Right lung (tissue), 5 donors: ENCODE measurements around the gene HLF. TPM values are rescaled to one million over a fixed set of nuclear protein-coding genes. Genes with fewer than 3 reads are reported as not detected.

Experiments
- DNase-seq, 2 donors: peaks; one replicate each; pipeline ENCODE4 v3.0.0-alpha.2; 2013
- polyA plus RNA-seq, 5 donors: library from polyadenylated mRNA; unstranded; fragments of 120-200 nt; gene quantifications; one replicate each; pipeline versions ENCODE4 v1.2.1 to v1.2.3, GENCODE V29; 2013; ENCODE audit warnings: inconsistent platforms in 1 of 5, low replicate concordance in 1 of 5; ENCODE audit not compliant: insufficient read length in 5 of 5, insufficient read depth in 1 of 5

The HLF gene
- polyA plus RNA-seq, 5 donors, result 2.6 to 5.1 (median 4.0) TPM

DNA sequence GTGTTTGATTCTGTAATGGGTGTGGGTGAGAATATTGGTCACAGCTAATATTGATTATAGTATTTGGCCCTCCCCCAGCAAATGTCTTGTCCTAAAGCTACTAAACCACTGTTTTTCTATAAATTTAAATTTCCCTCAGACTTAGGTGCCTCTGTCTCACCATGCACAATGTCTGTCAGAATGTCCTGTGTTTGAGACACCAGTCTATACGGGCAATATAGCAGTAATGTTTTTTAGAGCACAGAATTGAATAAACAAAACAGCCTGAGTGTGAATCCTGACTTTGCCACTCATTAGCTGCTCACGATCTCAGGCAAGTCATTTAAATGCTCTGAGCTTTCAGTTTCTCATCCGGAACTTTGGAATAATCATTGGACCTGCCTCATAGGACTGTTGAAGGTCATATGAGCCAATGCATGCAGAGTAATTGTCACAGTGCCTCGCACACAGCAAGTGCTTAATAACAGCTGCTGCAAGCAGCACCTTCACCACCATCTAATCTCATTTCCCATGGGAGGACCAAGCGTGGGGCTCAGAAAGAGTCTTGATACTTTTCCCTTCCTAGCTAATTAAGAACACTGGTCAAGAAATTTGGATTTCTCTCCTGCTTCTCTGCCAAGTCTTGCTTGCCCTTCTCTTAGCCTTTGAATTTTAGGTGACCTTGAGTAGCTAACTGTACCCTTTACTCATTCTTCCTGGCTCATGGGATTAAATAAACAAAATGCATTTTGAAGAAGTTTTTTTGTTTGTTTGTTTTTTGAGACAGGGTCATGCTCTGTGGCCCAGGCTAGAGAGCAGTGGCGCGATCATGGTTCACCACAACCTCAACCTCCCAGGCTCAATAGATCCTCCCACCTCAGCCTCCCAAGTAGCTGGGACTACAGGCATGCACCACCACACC is 9.8 kb downstream of the HLF start:
- DNase-seq, result no peak

DNA sequence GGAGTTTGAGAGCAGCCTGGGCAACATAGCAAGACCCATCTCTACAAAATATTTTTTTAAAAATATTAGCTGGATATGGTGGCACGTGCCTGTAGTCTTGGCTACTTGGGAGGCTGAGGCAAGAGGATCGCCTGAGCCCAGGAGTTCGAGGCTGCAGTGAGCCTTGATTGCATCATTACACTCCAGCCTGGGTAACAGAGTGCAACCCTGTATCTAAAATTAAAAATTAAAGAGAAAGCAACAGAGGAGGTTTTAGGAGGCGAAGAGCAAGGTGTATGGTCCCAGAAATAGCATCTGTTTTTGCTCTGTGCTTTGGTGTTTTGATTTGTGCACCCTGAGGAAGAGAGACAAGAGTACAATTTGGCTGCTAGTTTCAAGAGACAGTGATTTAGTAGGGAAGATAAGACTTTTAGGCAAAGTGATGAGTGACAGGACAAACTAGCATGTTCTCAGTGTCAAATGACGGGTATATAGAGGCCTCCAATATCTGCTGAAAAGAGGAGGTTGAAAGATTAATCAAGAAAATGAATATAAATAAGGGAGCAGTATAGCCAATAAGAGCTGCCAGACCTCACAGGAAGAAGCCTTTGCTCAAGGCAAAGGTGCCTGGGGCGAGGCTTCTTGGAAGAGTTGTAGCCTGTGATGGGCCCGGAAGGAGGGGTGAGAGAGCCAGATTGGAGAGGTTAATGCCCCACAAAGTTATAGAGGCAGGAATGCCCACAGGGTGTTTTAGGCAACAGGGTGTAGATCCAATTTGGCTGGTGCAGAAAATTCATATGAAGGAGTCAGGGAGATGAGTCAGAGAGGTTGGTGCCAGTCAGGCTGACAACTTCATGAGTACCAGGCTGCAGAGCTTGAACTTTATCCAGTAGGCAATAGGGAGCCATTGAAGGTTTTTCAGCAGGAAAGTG is 11.4 kb downstream of the HLF start:
- no peak for DNase-seq

DNA sequence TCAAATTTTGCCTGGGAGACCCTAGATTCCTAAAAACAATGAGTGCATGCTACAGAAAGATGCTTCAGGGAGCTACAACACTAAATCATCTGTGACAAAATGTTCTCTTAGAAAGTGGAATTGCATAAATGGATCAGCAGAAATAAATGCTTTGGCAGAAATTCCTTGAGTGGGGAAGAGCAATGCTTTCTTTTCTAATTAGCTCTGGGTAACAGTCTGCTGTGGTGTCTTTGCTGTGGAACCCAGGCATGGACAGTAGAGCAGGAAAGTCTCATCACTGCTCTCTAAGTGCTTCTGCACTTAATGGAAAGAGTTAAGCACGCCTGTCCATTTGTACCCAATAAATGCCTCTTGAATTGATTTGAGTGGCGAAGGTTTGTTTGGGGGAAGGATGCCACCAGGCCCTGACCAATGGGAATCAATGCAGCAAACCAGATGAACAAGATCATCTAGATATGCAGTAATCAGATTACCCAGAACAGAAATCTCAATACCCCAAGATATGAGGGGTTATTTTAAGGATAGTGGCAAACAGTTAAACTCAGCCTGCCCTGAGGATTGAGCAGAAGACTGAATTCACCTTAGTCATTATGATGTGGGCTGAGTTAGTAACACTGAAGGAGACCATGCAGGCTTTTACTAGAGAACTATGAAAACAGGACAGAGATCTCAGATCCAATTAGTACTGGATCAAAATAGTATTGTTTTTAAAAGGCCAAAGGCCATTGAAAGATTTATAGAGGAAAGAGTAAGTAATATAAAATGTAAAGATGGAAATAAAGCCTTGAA is 13.6 kb downstream of the HLF start:
- no peak for DNase-seq

DNA sequence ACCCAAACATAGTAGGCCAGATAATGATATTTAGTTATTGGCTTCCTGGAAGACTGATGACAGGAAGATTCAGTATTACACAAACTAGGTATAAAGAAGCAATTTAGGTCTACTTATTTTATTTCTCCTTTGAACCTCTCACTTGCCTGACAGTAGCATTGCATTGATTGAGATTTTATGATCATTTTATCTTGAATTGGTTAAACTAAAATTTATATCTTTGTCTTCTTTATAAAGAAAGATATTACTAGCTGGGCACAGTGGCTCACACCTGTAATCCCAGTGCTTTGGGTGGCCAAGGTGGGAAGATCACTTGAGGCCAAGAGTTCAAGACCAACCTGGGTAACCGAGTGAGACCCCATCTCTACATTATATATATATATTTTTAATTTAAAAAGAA is 14.4 kb downstream of the HLF start:
- no peak for DNase-seq

DNA sequence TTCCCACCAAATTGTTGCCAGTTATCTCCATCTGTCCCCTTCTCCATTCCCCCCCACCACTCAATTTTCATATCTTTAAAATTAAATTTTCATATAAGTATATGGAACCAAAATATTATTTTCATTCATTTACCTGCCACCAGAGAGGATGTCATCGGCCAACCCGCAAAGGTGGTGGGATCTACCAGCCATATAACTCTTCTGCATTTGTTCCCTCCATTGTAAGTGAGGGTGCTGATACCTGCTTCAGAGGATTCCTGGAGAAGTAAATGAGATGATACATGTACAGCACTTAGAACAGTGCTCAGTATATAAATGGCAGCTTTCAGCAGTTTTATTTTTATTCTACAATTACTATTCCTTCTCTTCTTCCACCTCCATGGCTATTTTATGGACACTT is 15.0 kb downstream of the HLF start:
- no peak for DNase-seq

DNA sequence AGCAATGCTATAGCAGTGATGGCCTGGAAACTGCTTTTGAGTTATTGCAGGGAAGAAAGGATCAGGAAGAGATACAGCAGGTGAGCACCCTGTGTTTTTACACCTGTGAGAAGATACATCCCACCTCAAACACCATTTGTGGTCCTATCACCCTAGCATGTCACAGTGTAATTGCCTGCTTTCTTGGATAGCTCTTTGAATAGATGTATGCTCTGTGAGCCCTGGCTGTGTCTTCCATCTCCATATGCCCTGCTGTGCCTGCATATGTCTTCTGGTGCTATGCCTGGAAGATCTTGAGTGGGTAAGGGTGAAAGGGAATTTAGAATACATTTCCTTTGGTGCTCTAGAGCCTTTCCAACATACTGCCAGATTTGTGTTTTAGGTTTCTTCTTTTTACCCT is 15.5 kb downstream of the HLF start:
- no peak for DNase-seq

DNA sequence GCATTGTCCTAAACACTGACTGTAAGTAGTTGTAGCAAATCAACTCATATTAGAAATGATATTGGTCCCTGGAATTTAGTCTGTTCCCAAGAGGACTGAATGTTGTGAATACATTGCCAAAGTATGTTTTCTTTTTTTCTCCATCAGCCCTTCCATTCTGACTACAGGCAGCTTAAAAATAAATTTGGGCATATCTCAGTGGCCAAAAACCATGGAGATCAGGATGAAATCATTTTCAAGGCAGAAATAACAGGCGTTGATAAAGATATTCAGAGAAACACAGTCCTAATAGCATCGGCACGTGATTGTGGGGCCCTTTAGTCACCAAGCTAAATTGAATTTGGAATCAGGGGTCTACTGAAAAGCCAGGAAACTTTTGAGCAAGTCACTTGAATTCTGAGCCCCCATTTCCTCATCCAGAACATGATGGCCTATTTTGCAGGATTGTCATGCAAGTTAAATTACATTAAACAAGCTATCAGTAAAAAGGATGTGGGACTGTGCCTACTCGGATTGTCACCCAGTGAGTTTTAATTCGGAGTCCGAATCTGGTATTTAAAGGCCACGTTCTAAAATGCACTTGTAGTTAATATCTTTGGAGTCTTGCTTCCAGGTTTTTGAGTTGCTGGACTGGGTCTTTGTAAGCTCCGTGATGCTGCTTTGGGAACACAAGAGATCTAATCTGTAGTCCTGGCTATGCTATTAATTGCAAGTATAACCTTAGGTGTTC is 17.1 kb downstream of the HLF start:
- no peak for DNase-seq

DNA sequence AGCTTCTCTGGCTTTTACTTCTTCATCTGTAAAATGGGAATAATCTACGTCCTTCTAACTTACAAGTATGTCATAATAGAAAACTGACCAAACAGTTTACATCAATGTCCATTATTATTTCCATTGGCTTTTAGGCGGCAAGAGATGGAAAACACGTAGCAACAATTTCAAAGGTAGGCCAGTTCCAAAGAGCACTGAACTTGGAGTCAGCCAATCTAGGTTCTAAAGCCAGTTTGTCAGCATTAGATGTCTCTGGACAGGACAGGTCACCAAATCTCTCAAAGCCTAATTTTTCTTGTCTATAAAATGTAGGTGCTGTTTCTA is 17.6 kb downstream of the HLF start:
- no peak for DNase-seq

DNA sequence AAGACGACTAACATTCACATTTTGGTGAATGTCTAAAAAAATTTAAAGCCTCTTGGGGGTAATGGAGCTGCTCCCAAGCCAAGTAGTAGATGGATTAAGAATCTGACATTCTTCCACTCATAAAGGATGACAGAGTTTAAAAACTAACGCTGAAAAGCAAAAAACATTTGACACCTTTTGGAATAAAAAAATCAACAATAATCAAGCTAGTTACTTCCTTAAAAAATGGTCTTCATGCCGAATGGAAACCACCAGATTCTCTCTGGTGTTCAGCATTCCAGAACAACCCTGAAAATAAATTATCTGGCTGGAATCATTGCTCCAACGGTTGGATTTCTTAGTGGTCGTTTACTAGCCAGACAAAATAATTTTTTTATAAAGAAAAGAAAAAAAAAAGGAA is 18.0 kb downstream of the HLF start:
- DNase-seq, result no peak

DNA sequence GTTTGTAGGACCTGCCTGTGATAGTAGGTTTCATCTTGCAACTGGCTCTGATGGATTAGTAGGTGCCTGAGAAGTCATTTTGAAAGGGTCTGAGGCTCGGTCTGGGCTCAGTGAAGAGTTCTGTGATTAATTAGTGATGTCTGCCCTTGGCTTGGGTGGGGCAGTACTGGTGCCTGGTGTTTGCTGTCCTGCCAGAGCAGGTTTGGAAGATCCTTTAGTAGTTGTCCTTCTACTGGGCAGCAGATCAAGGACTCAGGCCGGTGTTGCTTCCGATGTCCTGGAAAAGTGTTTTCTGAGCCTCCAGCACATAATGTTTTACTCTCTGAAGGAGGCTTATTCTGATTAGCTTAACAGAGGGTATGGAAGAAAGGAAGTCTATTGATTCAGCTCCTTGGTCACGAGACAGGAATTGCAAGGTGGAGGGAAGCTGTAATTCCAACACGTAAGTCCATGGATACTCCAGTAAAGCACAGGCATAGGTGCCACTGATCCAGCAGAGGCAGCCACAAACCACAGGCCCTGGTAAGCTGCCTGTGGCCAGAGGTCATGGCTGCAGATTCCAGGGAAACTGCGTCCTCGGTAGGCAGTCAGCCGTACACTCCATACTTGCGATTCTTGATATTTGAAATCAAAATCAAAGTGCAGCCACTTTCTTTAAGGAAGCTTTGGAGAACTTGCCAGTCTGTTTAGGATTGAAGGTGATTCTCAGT is 18.7 kb downstream of the HLF start:
- DNase-seq, result no peak

DNA sequence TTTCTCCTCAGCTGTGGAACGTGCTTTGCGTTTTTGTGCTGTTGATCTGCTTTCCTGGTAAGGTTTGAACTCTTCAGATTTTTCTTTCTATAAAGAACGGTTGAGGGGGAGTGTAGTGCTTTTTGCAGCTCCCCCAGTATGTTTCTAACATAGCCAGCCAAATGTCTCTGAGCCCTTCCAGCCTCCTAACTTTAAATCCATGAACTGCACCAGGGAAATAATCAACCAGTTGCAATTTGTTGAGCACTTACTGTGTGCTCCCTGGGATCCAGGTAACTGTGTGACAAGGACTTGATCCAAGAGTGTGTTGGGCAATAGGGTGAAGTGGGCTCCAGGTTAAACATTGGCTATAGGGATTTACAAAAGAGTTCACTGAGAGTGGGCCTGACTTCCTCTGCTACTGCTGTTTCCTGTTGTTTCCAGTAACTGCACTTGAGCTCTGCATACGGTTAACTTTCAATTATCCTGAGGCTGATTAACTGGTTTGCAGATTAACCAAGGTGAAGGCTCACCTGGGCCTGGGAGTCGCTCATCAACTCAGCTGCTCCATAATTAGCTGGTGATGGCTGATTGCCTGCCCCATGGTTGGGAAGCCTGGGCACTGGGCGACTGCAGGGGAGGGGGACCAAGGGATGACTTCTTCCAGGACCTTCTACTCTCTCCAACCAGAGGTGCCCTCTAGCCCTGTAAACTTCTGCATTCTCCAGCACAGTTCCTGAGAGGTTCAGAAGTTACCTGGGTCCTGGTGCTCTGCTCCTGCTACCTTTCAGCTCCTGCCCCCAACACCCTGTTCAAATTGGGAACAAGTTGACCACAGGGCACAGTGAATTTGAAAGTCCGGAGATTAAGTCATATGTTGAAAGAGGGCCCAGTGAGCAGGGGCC is 19.5 kb downstream of the HLF start:
- DNase-seq, result no peak

DNA sequence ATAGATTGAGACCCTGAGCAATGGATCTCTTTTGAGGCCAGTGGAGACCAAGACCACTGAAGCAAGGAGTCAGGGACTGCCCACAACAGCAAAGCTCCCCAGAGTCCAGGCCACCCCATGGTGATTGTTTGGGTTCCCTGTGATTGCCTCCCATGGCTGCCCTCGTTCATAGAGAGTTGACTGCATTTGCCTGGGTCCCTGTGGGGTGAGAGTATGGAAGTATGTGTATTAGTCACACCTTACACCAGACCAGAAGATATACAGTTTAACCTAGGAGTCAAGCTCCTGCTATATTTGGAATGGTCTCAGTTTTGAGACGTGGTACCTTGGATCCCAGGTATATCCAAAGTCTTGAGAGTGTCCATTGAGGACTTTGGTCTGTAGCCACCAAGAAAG is 20.2 kb downstream of the HLF start:
- DNase-seq, result no peak

DNA sequence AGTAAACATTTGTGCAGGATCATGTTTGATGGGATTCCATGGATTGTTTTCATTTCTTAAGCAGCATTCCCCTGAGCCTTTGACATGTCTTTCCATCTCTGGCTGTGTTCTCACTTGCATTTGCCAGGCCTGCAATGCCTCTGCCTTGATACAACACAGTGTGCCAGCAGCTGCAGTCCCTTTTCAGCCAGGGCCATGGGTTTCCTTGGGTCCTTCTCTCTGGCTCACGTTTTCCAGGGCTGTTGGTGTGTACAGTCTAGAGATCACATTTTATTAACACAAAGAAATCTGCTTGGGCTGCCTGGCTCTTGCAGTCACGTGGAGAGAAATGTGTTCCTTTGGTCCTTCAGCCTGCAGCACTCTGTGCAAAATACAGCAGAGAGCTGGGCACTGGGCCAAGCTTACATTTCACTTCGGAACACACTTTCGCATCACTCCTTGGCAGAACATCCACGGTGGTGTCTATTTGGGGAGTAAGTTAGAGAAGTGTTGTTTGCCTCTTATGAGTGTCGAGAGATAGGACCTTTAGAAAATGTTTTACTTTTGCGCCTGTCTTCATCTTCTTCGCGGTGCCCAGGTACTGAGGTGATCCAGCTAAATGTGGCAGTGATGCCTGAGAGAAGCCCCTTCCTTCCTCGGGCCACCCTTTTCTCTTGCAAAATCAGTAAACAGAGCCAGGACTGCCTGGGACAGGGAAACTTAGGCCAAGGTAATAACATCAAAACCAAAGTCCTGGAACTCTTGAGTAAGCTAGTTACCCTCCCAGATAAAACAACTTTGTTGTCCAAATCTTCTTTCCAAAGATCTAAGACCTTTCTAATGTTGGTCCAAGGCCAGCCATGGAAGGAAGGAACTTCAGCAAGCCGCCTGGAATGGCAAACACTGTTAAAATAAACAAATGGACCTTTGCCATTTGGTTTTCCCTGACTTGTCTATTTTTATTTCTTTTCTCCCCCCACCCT is 20.9 kb downstream of the HLF start:
- peak; percentile 89 to 91 for DNase-seq

DNA sequence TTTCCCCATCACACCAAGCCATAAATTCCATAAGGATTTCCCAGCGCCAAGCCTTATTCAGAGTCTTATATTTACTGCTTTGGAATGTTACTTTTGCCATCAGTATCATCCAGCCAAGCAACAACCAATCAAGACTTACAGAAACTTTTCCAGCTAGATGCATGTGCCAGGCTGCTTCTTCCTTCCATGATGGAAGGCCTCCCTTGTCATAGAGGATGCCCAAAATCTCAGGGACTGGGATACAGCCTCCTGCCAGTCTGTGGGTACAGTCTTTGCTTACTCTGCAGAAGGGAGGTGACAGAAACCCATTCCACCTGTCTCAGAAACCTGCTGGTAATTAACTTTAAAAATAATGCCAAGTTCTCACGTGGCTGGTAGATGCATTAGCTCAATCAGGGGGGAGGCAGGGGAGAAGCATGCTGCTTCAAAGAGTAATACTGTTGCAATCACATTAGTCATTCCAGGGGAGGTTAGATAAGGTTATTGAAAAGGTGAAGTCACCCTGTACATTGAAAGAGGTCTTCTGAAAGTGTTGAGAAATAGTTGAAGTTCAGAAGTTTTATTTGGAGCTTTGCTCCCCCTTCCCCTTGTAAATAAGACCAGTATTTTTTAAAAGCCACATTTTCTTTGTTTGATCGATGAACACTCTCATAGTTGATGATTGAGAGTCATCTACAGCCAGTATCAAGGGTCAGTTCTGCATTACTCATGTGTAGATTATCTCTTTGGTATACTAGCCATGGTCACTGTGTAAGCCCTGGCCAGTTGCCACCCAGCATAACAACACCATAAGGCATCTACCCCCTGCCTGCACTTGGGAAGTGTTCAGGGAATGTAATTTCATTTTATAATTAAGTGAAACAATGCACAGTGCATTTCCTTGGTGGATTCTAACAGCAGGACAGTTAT is 22.2 kb downstream of the HLF start:
- no peak for DNase-seq

DNA sequence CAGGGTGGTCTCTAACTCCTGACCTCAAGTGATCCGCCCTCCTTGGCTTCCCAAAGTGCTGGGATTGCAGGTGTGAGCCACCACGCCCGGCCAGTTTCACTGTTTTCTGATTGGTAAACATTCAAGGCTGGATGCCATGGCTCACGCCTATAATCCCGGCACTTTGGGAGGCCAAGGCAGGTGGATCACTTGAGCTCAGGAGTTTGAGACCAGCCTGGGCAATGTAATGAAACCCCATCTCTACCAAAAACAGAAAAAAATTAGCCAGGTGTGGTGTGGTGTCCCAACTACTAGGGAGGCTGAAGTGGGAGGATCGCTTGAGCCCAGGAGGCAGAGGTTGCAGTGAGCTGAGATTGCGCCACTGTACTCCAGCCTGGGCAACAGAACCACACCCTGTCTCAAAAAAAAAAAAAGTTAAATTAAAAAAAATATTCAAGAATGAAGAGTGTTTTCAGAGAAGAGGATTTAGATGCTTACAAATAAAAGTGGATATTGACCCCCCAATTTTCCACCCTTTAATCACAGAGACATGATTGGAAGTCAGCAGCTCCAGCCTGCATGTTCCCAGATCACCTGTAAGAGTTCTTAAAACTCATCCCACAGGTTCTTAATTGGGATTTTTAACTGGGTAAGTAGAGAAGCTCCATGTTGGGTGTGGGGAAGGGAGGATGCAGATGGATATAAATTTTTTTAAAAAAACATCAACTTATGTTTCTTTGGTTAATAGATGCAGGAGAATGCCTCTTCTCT is 23.8 kb downstream of the HLF start:
- DNase-seq, result no peak

DNA sequence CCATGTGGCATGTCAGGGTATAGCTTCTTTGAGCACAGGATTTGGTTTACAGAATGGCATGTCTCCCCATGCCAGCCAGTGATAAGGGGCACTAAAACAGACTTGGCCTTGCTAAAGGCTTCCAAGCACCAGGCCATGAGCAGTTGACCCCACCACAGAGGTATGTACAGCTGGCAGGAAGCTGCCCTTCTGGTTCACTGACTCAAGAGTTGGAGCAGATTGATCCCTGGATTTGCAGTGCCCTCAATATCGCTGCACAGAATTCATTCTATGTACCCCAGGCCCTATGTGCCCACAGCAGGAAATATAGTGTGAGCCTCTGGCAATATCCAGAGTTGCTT is 24.3 kb downstream of the HLF start:
- no peak for DNase-seq

DNA sequence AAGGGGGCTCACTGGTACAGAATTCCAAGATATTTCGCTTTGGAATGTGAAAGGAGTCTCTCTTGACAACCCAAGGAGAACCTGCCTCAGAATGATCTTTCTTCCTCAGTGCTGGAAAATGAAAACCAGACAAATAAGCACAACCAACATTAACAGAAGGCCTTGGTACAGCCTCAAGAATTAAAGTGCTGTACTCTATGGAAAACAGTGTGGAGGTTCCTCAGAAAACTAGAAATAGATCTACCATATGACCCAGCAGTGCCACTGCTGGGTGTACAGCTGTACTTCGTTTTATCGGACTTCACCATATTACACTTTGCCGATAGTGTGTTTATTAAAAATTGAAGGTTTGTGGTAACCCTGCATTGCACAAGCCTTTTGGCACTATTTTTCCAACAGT is 25.2 kb downstream of the HLF start:
- no peak for DNase-seq
